Osteocyte (in vitro differentiated cells): Measurements from ENCODE around the gene YPEL3. TPM values are rescaled to one million over a fixed set of nuclear protein-coding genes. Genes with fewer than 3 reads are reported as not detected.
A peak's percentile ranks its signal among the peaks of the same experiment; 100 is the strongest.

Experiments used
- DNase-seq: peaks from one replicate; pipeline ENCODE4 v3.0.0; 2021; ENCODE audit warnings: mixed read lengths; ENCODE audit not compliant: unreplicated experiment; ENCODE audit errors: extremely low spot score
- H3K27ac Mint-ChIP-seq: one replicate; pipeline ENCODE4 v1.8.0; 2021; ENCODE audit warnings: mild to moderate bottlenecking, mixed read lengths; ENCODE audit not compliant: unreplicated experiment
- H3K27me3 Mint-ChIP-seq: one replicate; pipeline ENCODE4 v1.8.0; 2021; ENCODE audit warnings: mixed read lengths; ENCODE audit not compliant: unreplicated experiment
- H3K36me3 Mint-ChIP-seq: one replicate; pipeline ENCODE4 v1.8.0; 2021; ENCODE audit warnings: mixed read lengths; ENCODE audit not compliant: unreplicated experiment
- H3K4me1 Mint-ChIP-seq: one replicate; pipeline ENCODE4 v1.8.0; 2021; ENCODE audit warnings: mixed read lengths; ENCODE audit not compliant: unreplicated experiment
- H3K4me3 Mint-ChIP-seq: one replicate; pipeline ENCODE4 v1.8.0; 2021; ENCODE audit warnings: mild to moderate bottlenecking, moderate library complexity, mixed read lengths; ENCODE audit not compliant: unreplicated experiment
- H3K9me3 Mint-ChIP-seq: one replicate; pipeline ENCODE4 v1.8.0; 2021; ENCODE audit warnings: mixed read lengths; ENCODE audit not compliant: unreplicated experiment
- CTCF ChIP-seq: fragments of 200-600 bp; sonication (generic); IDR thresholded peaks from 2 replicates; pipeline ENCODE4 v1.5.0; 2021; ENCODE audit warnings: antibody characterized with exemption, mild to moderate bottlenecking, moderate library complexity
- total RNA-seq: library from RNA; stranded (reverse); gene quantifications from 2 replicates; pipeline ENCODE4 v1.2.1, GENCODE V29; 2021

YPEL3 gene
- total RNA-seq, 1 donor from 2014 or later = 93.3 TPM

DNA sequence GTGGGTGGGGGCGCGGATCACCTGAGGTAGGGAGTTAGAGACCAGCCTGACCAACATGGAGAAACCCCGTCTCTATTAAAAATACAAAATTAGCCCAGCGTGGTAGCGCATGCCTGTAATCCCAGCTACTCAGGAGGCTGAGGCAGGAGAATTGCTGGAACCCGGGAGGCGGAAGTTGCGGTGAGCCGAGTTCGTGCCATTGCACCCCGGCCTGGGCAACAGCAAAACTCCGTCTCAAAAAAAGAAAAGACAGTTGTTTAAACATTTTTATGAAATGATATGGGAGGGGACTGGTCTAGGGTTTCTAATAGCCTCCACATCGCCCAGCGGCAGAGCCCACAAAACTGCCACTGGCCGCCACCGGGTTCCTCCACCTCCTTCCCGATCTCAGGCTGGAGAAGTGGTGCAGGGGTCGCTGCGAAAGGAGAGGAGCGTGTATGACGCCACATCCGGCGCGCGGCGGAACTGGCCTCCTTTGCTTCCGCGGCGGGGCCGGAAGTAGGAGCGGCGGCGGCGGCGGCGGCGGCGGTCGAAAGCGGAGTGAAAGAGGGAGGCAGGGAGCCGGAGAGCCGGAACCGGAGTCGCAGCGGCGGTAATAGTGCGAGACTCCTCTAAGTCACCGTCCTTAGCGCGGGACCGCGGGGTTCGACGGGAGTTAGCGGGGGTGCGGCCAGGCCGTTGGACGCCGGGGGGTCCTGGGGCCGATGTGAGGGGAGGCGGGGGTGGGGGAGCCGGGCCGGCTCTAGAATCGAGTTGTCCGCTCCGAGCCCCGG lies 20.3 kb downstream of the YPEL3 start, which contains the start of gene PPP4C:
PPP4C (plus strand) TSS at position 492 of the 773 bp plus-strand sequence. CDS start 384 bp downstream, outside the sequence.
- TF ChIP-seq CTCF = no peak
- Mint-ChIP-seq H3K27me3 (no peaks in the 10 kb centered on the region), H3K4me3 (peak within 1 kb of the TSS; percentile 93), H3K9me3 (no peaks in the 10 kb centered on the region), H3K27ac (peak within 1 kb of the TSS; percentile 96), H3K36me3 (peaks cover 21% of the 10 kb centered on the region), H3K4me1 (peaks cover 30% of the 10 kb centered on the region)
- DNase-seq = peak; percentile 96

DNA sequence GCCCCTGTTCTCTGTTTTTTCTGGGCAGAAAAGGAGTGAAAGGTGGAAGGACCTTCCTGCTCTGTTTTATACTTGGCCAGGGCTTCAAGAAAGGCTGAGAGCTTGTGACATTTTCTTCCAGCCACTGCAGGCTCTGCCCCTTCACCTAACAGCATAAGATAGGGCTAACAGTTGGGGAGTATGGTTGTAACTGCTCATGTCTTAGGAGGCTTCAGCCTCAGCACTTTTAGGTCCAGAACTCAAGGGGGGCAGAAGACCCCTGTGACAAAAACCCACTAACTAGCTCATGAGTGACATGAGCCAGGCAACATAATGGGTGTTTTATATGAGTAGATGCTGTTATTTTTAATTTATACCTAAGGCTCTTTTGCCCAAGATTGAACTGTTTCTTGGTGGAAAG lies 25.5 kb downstream of the YPEL3 start:
- no peak overlapping the region for H3K27ac Mint-ChIP-seq
- H3K36me3 Mint-ChIP-seq = peaks cover 38% of the 10 kb centered on the region
- no peaks in the 10 kb centered on the region for H3K27me3 Mint-ChIP-seq
- H3K4me1 Mint-ChIP-seq = peaks cover 30% of the 10 kb centered on the region
- DNase-seq = no peak
- no peaks in the 10 kb centered on the region for H3K9me3 Mint-ChIP-seq
- H3K4me3 Mint-ChIP-seq = no peak overlapping the region
- TF ChIP-seq CTCF = no peak

GRCh38 chr16:30069611-30070462 lies 26.2 kb downstream of the YPEL3 start:
- H3K4me3 Mint-ChIP-seq = no peak overlapping the region
- H3K9me3 Mint-ChIP-seq = no peaks in the 10 kb centered on the region
- peaks cover 25% of the 10 kb centered on the region for H3K4me1 Mint-ChIP-seq
- H3K36me3 Mint-ChIP-seq = peaks cover 38% of the 10 kb centered on the region
- no peak for DNase-seq
- peak overlapping the region; percentile 23 for H3K27ac Mint-ChIP-seq
- TF ChIP-seq CTCF = no peak
- H3K27me3 Mint-ChIP-seq = no peaks in the 10 kb centered on the region

DNA sequence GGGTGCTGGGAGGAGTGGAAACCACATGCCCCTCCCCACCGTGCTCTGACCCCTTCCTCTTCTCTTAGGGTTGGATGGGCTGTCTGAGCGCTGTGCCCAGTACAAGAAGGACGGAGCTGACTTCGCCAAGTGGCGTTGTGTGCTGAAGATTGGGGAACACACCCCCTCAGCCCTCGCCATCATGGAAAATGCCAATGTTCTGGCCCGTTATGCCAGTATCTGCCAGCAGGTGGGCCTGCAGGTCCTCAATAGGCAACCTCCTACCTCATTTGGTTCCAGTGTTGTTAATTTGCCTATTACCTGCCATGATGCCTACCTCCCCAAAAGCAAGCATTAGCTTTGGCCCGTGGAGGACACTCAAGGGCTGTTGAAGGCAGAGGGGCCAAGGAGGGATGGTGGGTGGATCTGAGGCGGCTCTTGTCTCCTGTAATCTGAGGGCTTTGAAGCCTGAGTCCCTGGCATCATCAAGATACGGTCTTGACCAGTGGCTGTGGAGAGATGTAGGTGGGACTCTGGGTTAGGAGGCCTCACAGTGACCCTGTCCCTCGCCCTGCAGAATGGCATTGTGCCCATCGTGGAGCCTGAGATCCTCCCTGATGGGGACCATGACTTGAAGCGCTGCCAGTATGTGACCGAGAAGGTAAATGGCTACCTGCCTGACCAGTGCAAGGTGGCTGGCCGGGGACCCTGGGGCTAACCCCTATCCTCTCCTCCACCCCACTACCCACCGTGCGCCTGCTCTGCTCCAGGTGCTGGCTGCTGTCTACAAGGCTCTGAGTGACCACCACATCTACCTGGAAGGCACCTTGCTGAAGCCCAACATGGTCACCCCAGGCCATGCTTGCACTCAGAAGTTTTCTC lies 27.0 kb downstream of the YPEL3 start:
- Mint-ChIP-seq H3K36me3 (peaks cover 38% of the 10 kb centered on the region), H3K27me3 (no peaks in the 10 kb centered on the region), H3K9me3 (no peaks in the 10 kb centered on the region), H3K27ac (peak overlapping the region; percentile 31), H3K4me3 (no peak overlapping the region), H3K4me1 (peaks cover 30% of the 10 kb centered on the region)
- peak; percentile 52 for TF ChIP-seq CTCF
- no peak for DNase-seq
